Small intestine (tissue), 7 donors: ENCODE results near the gene MAL. TPM values are rescaled to one million over a fixed set of nuclear protein-coding genes. Genes with fewer than 3 reads are reported as not detected.

Source experiments
- DNase-seq, 2 donors: peaks; one replicate each; pipeline versions ENCODE4 v3.0.0 to v3.0.0-alpha.2; 2013
- FAIRE-seq: peaks from 2 replicates; lab custom pipeline; 2012; peaks lifted over from hg19 to GRCh38; lab: Jason Lieb, UNC
- H3K27ac ChIP-seq, 3 donors: one replicate each; pipeline ENCODE4 v1.5.1; 2013; ENCODE audit warnings: low read length in 2 of 3, mild to moderate bottlenecking in 2 of 3, control low read depth in 1 of 3, inconsistent platforms in 1 of 3, low read depth in 1 of 3, moderate library complexity in 1 of 3
- H3K27me3 ChIP-seq, 3 donors: one replicate each; pipeline ENCODE4 v1.6.1; 2013; ENCODE audit warnings: low read length in 3 of 3, inconsistent platforms in 1 of 3; ENCODE audit not compliant: control insufficient read depth in 3 of 3, insufficient read depth in 3 of 3
- H3K36me3 ChIP-seq, 3 donors: one replicate each; pipeline ENCODE4 v1.6.1; 2013; ENCODE audit warnings: low read length in 3 of 3, inconsistent platforms in 1 of 3, low read depth in 1 of 3, mild to moderate bottlenecking in 1 of 3, moderate library complexity in 1 of 3; ENCODE audit not compliant: control insufficient read depth in 3 of 3, insufficient read depth in 2 of 3
- H3K4me1 ChIP-seq, 3 donors: one replicate each; pipeline ENCODE4 v1.6.1; 2013; ENCODE audit warnings: low read length in 2 of 3, inconsistent platforms in 1 of 3, low read depth in 1 of 3, mild to moderate bottlenecking in 1 of 3, moderate library complexity in 1 of 3; ENCODE audit not compliant: control insufficient read depth in 3 of 3, insufficient read depth in 2 of 3
- H3K4me3 ChIP-seq, 3 donors: one replicate each; pipeline ENCODE4 v1.5.1; 2013; ENCODE audit warnings: low read length in 3 of 3, control low read depth in 1 of 3, inconsistent platforms in 1 of 3, low read depth in 1 of 3, mild to moderate bottlenecking in 1 of 3, moderate library complexity in 1 of 3
- H3K9me3 ChIP-seq, 2 donors: one replicate each; pipeline ENCODE4 v1.6.1; 2013; ENCODE audit warnings: low read depth in 1 of 2, low read length in 1 of 2; ENCODE audit not compliant: control insufficient read depth in 2 of 2, insufficient read depth in 1 of 2
- WGBS, 3 donors: extraction: QIAGEN DNeasy Blood & Tissue Kit; methylation state at CpG; one replicate each; pipeline ENCODE4 v1.1.7; 2013; 5-methylcytosine and 5-hydroxymethylcytosine counted together
- polyA plus RNA-seq, 4 donors: library from polyadenylated mRNA; stranded (reverse) in 3 of 4; unstranded in 1 of 4; fragments of 200-250 nt in 3 of 4; fragments of 120-200 nt in 1 of 4; gene quantifications; one replicate each; pipeline versions ENCODE4 v1.2.1 to v1.2.3, GENCODE V29; 2013
- donor health status: healthy with polysubstance abuse.
- donor health status: control.
- donor health status: control.
- donor health status: Bipolar disorder and iron deficiency.
- donor health status: healthy.

MAL gene
- polyA plus RNA-seq, 4 donors = 0.15 to 3.8 (median 1.6) TPM

DNA sequence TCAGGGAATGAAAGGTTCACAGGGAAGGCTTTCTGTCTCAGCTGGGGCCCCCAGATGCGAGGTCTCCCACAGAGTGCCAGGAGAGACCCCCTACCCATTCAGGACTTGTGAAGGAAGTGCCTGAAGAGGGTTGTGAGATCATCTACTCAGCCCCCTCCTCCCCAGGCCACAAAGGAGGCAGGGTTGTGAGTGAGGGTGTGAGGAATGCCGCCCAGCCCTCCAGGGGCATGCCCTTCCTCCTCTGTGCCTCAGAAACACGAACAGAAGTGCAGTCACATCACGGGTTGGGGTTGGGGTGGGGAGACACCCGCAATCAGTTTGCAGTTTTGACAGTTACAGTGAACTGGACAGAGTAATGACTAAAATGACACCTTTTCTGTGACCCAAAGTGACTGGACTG lies 5.0 kb downstream of the MAL start:
- peaks cover 3 to 54% (median 7%) of the 10 kb centered on the region in 3 donors for H3K27me3 ChIP-seq

DNA sequence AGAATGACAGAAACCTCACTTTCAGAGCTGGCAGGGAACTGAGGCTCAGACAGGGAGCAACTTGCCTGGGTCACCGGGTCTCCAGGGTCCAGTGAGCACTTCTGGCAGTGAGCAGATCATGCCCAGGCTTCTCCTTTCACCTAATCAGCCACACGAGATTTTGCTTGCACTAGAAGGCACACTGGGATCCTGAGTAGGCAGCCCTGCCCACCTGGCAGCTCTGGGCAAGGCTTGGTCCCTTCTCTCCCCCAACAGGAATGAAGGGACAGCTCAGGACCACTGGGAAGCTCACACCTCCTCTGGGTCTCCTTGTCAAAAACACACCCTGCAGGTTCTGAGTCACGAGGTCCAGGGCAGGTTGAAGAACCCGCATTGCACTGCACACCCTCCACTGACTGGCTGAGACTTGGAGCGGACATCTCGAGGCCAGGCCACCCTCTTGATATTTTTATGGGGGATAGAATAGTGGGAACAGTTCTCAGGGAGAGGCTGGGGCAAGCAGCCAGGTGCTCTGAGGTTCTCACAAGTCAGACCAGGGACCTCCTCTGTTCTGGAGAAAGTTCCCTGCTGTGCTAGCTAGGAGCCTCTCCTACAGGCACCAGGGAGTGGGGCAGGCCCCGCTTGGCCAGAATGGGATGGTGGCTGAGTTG lies 5.7 kb downstream of the MAL start:
- no peak overlapping the region for H3K27ac ChIP-seq
- H3K36me3 ChIP-seq = no peaks in the 10 kb centered on the region
- H3K4me3 ChIP-seq = no peak overlapping the region
- peaks cover 0 to 2% of the 10 kb centered on the region in 2 donors for H3K9me3 ChIP-seq
- H3K27me3 ChIP-seq = peaks cover 0 to 48% (median 7%) of the 10 kb centered on the region in 3 donors
- DNase-seq = no peak
- FAIRE-seq = no peak
- peaks cover 0 to 4% (median 0%) of the 10 kb centered on the region in 3 donors for H3K4me1 ChIP-seq
- 37 to 69% (median 50%) methylated on average over 7 of the region's 7 CpGs for WGBS, 3 donors

More for the DNA sequence above, 5.0 kb downstream of the MAL start:
- Histone ChIP-seq H3K4me3 (no peak overlapping the region), H3K27ac (no peak overlapping the region), H3K4me1 (peaks cover 0 to 4% (median 0%) of the 10 kb centered on the region in 3 donors), H3K36me3 (no peaks in the 10 kb centered on the region), H3K9me3 (peaks cover 0 to 2% of the 10 kb centered on the region in 2 donors)
- 39 to 50% (median 49%) methylated on average over 5 of the region's 5 CpGs for WGBS, 3 donors
- FAIRE-seq = no peak
- no peak for DNase-seq

DNA sequence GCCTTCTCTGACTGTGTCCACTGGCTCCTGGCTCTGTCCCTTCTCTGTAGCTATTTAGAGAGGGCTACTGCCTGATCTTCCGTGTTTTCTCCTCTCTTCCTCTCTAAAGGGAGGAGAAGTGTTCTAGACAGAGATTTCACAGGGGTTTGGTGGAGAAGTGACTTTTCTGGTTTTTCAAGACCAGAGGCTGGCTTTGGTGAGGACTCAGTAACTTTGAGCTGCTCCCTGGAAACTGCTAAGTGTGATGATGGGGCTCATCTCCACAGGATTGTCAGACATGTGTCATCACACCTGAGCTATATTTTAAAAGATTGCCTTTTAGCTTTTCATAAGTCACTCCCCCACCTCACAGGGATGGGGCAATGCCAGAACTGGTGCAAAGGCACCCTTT lies 6.2 kb downstream of the MAL start:
- peaks cover 0 to 44% (median 3%) of the 10 kb centered on the region in 3 donors for H3K27me3 ChIP-seq
- H3K36me3 ChIP-seq = no peaks in the 10 kb centered on the region
- peaks cover 0 to under 1% of the 10 kb centered on the region in 2 donors for H3K9me3 ChIP-seq
- H3K4me1 ChIP-seq = peaks cover 0 to 1% (median 0%) of the 10 kb centered on the region in 3 donors
- H3K27ac ChIP-seq = no peak overlapping the region
- FAIRE-seq (no peak), DNase-seq (no peak)
- WGBS, 3 donors = 27 to 67% (median 58%) methylated on average over 1 of the region's 1 CpG
- H3K4me3 ChIP-seq = no peak overlapping the region

DNA sequence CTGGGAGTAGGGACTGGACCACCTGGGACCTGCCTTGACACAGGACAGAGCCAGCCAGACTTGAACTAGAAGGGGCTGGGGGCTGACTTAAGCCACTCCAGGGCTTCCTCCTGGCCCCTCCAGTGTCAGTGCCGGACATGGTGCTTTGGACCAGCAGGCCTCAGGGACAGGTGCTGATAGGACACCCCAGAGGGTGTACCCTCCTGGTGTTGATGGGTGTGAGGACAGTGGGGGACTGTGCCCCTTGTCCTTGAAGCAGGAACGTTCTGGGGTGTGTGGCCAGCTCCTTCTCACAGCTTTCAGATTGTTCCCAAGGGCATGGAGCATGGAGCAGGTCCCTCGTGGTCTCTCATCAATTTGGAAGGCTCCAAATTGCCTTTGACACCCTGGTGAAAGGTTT lies 6.8 kb downstream of the MAL start:
- peaks cover 0 to 38% (median 0%) of the 10 kb centered on the region in 3 donors for H3K27me3 ChIP-seq

DNA sequence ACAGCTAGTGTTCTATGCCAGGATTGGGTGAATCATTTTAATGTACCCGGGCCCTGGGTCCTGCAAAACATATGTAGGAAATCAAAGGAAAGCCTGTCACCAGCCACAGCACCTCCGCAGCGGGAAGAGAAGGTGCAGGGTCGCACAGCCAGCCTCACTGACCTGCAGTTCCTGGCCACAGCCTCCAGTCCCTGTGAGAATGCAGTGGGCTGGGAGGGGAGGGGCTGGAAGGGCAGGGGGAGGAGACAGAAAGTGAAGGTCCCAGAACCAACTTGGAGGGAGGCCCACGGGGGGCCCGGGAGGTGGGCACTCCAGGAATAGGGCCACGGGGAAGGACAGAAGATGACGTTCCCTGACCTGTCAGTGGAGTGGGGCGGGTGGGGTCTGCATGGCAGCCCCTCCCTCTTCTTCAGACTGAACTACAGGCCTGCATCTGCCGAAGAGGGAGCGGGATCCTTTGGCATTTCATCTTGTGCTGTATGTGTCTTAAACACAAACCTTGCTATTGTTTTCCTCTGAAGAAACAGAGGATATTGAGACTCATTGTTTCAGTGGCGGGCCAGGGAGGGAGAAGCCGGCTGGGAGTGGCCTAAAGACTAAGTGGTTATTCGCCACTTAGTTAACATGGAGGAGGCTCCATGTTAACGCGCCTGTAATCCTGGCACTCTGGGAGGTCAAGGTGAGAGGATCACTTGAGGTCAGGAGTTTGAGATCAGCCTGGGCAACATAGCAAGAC lies 7.5 kb downstream of the MAL start:
- DNase-seq = no peak
- Histone ChIP-seq H3K27ac (no peak overlapping the region), H3K27me3 (peaks cover 0 to 33% (median 0%) of the 10 kb centered on the region in 3 donors), H3K9me3 (peaks cover 0 to 2% of the 10 kb centered on the region in 2 donors), H3K4me1 (no peaks in the 10 kb centered on the region), H3K4me3 (no peak overlapping the region), H3K36me3 (no peaks in the 10 kb centered on the region)
- 59 to 62% (median 61%) methylated on average over 16 of the region's 16 CpGs for WGBS, 3 donors
- no peak for FAIRE-seq

More for the DNA sequence above, 6.8 kb downstream of the MAL start:
- Histone ChIP-seq H3K36me3 (no peaks in the 10 kb centered on the region), H3K4me1 (no peaks in the 10 kb centered on the region), H3K4me3 (no peak overlapping the region), H3K9me3 (peaks cover 0 to 2% of the 10 kb centered on the region in 2 donors), H3K27ac (no peak overlapping the region)
- 38 to 52% (median 42%) methylated on average over 3 of the region's 3 CpGs for WGBS, 3 donors
- no peak for DNase-seq
- no peak for FAIRE-seq

DNA sequence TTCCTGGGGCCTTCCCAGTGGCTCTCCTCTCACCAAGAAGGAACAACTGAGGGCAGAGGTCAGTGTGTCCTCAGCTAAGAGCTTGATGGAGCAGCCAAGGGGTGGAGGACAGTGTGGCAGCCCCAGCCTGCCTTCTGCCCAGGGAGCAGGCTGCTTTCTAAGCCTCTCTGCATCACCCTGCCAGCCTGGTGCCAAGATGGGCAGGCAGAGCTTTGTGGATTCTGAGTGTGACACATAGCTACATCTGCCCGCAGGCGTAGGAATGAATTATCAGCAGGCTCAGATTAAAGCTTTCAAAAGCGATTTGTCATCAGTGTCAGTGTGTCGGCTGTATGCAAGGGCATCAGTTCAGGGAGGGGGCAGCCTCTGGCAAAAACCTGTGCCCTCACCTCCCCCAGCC lies 8.7 kb downstream of the MAL start:
- 70 to 86% (median 74%) methylated on average over 4 of the region's 4 CpGs for WGBS, 3 donors
- no peak for DNase-seq
- Histone ChIP-seq H3K4me3 (no peak overlapping the region), H3K27ac (no peak overlapping the region), H3K36me3 (no peaks in the 10 kb centered on the region), H3K4me1 (no peaks in the 10 kb centered on the region), H3K9me3 (peaks cover 0 to 2% of the 10 kb centered on the region in 2 donors), H3K27me3 (peaks cover 0 to 29% (median 0%) of the 10 kb centered on the region in 3 donors)
- no peak for FAIRE-seq

DNA sequence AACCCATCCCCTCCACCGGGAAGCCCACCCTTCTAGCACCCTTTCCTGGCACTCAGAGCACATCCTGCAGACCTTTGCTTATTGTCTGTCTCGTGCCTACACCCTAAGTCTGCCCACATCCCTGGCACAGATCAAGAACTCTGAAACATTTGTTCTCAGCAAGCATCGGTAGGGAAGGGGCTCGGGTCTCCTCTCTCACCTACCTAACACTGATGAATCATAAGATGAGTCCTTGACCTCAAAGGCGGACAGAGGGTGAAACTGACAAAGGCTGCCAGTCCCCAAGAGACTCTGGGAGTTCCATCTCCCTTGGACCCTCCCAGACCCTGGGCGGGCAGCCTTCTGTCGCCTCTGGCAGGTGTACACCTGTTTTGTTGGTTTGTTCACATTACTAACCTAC lies 9.3 kb downstream of the MAL start:
- Histone ChIP-seq H3K27ac (no peak overlapping the region), H3K36me3 (no peaks in the 10 kb centered on the region), H3K9me3 (peaks cover 0 to 2% of the 10 kb centered on the region in 2 donors), H3K27me3 (peaks cover 0 to 24% (median 0%) of the 10 kb centered on the region in 3 donors), H3K4me3 (no peak overlapping the region), H3K4me1 (no peaks in the 10 kb centered on the region)
- FAIRE-seq (no peak), DNase-seq (no peak)
- 52 to 63% (median 59%) methylated on average over 7 of the region's 7 CpGs for WGBS, 3 donors

DNA sequence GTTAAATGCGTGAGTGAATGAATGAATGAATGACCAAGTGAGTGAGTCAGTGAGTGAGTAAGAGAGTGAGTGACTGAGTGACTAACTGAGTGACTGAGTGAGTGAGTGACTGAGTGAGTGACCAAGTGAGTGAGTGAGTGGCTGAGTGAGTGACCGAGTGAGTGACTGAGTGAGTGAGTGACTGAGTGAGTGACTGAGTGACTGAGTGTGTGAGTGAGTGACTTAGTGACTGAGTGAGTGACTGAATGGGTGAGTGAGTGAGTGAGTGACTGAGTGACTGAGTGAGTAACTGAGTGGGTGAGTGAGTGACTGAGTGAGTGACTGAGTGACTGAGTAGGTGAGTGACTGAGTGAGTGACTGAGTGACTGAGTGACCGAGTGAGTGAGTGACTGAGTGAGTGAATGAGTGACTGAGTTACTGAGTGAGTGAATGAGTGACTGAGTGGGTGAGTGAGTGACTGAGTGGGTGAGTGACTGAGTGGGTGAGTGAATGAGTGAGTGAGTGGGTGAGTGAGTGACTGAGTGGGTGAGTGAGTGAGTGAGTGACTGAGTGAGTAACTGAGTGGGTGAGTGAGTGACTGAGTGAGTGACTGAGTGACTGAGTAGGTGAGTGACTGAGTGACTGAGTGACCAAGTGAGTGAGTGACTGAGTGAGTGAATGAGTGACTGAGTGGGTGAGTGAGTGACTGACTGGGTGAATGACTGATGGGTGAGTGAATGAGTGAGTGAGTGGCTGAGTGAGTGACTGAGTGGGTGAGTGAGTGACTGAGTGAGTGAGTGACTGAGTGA lies 11.3 kb downstream of the MAL start:
- no peaks in the 10 kb centered on the region for H3K4me1 ChIP-seq
- H3K36me3 ChIP-seq = no peaks in the 10 kb centered on the region
- peaks cover 0 to 2% of the 10 kb centered on the region in 2 donors for H3K9me3 ChIP-seq
- DNase-seq (no peak), FAIRE-seq (no peak)
- H3K27me3 ChIP-seq = peaks cover 0 to 11% (median 0%) of the 10 kb centered on the region in 3 donors
- H3K4me3 ChIP-seq = no peak overlapping the region
- H3K27ac ChIP-seq = no peak overlapping the region
- WGBS, 3 donors = 80 to 93% (median 90%) methylated on average over 3 of the region's 3 CpGs
